Measurements from ENCODE around the gene TBX10. TPM values are rescaled to one million over a fixed set of nuclear protein-coding genes. Genes with fewer than 3 reads are reported as not detected.

TBX10 gene
- total and polyA plus RNA-seq, 2 of the 8 experiments (the other 6 are each of a cell fraction or from before 2014, with no cell fraction given): 0.09 TPM; not detected in 1

GRCh38 chr11:67652965-67653845 lies 13.6 kb upstream of the TBX10 start:
- H3K27ac ChIP-seq (ENCODE audit: low read depth, low read length): no peak overlapping the region
- no peaks in the 10 kb centered on the region for H3K79me1 ChIP-seq (ENCODE audit: low read depth, low read length)
- H2BK20ac ChIP-seq (ENCODE audit: low read length): no peak overlapping the region
- no peak overlapping the region for H4K91ac ChIP-seq (replicated peaks; ENCODE audit: insufficient read length, low read length)
- H3K14ac ChIP-seq (ENCODE audit: insufficient read length): no peak overlapping the region
- no peak for TF ChIP-seq CHD2 (IDR thresholded peaks at IDR 0.05; ENCODE audit: low read length)
- TF ChIP-seq EZH2 (IDR thresholded peaks at IDR 0.05; ENCODE audit: low read depth, low read length, severe bottlenecking): no peak
- no peak for TF ChIP-seq E2F6 (IDR thresholded peaks at IDR 0.05)
- no peak for TF ChIP-seq MAX (IDR thresholded peaks at IDR 0.05)
- TF ChIP-seq MAFK (IDR thresholded peaks at IDR 0.05; ENCODE audit: low read depth, low read length): no peak
- no peak for TF ChIP-seq HDAC2 (IDR thresholded peaks at IDR 0.05; ENCODE audit: borderline replicate concordance in 1 of 2, low read depth in 2 of 2, low read length in 2 of 2)
- TF ChIP-seq CREB1 (IDR thresholded peaks at IDR 0.05): no peak
- no peak for TF ChIP-seq CEBPB (IDR thresholded peaks at IDR 0.05; ENCODE audit: low read depth, low read length)
- H2BK5ac ChIP-seq (ENCODE audit: low read depth, low read length): no peak overlapping the region
- no peak overlapping the region for H2BK15ac ChIP-seq (ENCODE audit: low read length)
- peaks cover 3% of the 10 kb centered on the region; the same call in 1 of the 2 replicates for H3K23me2 ChIP-seq (ENCODE audit: low read depth, low read length)
- no peak overlapping the region for H4K8ac ChIP-seq (ENCODE audit: extremely low read depth, insufficient read depth, low read length)
- H3K4ac ChIP-seq (replicated peaks; ENCODE audit: insufficient read length, low read depth, low read length): no peak overlapping the region
- no peaks in the 10 kb centered on the region for H3K79me2 ChIP-seq (ENCODE audit: control insufficient read depth in 1 of 2, insufficient read depth in 2 of 2, low read length in 2 of 2)
- no peak overlapping the region for H2BK120ac ChIP-seq (replicated peaks; ENCODE audit: low read depth, low read length)
- H3K9ac ChIP-seq (replicated peaks in 1 of 4; ENCODE audit: extremely low read depth in 1 of 4, low read depth in 3 of 4, low read length in 3 of 4): no peak overlapping the region
- no peak overlapping the region for H3K23ac ChIP-seq (ENCODE audit: insufficient read length)
- H2BK12ac ChIP-seq (ENCODE audit: low read depth, low read length): no peak overlapping the region
- no peak overlapping the region for H3K4me2 ChIP-seq (ENCODE audit: insufficient read depth in 1 of 2, low read depth in 2 of 2, low read length in 2 of 2)
- peaks cover 0 to 5% (median 0%) of the 10 kb centered on the region in 4 experiments; a peak in 2 of 7 replicates for H3K4me1 ChIP-seq (replicated peaks in 1 of 4; ENCODE audit: control insufficient read depth in 3 of 4, insufficient read depth in 4 of 4, low read length in 3 of 4)
- POLR2A ChIA-PET (ENCODE audit: partially characterized antibody): no interaction called here
- H4K5ac ChIP-seq (ENCODE audit: insufficient read length, low read depth, low read length): no peak overlapping the region
- no peak overlapping the region for H3K4me3 ChIP-seq (ENCODE audit: extremely low read depth in 1 of 4, insufficient read depth in 2 of 4, low read depth in 3 of 4, low read length in 4 of 4)
- no peaks in the 10 kb centered on the region; a peak in 1 of 8 replicates for H3K36me3 ChIP-seq (ENCODE audit: control insufficient read depth in 2 of 4, insufficient read depth in 4 of 4, low read length in 3 of 4)
- no peaks in the 10 kb centered on the region; a peak in 2 of 7 replicates for H3K27me3 ChIP-seq (replicated peaks in 1 of 4; ENCODE audit: control insufficient read depth in 3 of 4, extremely low read depth in 1 of 4, insufficient read depth in 3 of 4, low read length in 3 of 4)
- no peak overlapping the region for H2AK5ac ChIP-seq (ENCODE audit: low read depth, low read length)
- DNase-seq (ENCODE audit: low read depth in 1 of 2, low spot score in 2 of 2) (no peak), FAIRE-seq (no peak)
- H3K18ac ChIP-seq (ENCODE audit: extremely low read depth, low read length): no peak overlapping the region
- CTCF ChIA-PET (ENCODE audit: partially characterized antibody): interaction anchor here (1.0 to 1.8 kb wide), 2 partner anchors 39 to 45 kb away, joined by 3 to 4 read pairs; no protein-coding TSS in a partner anchor
- peaks cover 11 to 20% of the 10 kb centered on the region in 2 experiments; a peak in 3 of 4 replicates for H3K9me3 ChIP-seq (ENCODE audit: insufficient read depth in 2 of 2, low read depth in 1 of 2, low read length in 1 of 2)
- 78% methylated on average over 14 of the region's 15 CpGs; no CpG with 5 or more reads in 1 of the 2 experiments for WGBS, 2 experiments (ENCODE audit: extremely low coverage in 1 of 2, insufficient coverage in 1 of 2, insufficient read length in 1 of 2, insufficient replicate concordance in 2 of 2, low coverage in 1 of 2, low lambda C conversion rate in 2 of 2, missing lambda C conversion rate in 1 of 2)
- peaks cover 0 to 5% of the 10 kb centered on the region in 2 experiments for H4K20me1 ChIP-seq (replicated peaks in 1 of 2; ENCODE audit: control insufficient read depth in 1 of 2, insufficient read depth in 2 of 2, low read length in 2 of 2)
- no peak overlapping the region for H3K56ac ChIP-seq (replicated peaks; ENCODE audit: insufficient read length, low read depth, low read length)
- no peak overlapping the region for H2AFZ ChIP-seq (ENCODE audit: low read length)
